ENCODE measurements around the gene HSPB2.

- TF ChIP-seq BHLHE40 (IDR thresholded peaks at IDR 0.05; ENCODE audit: borderline replicate concordance), result no peak
- TF ChIP-seq FOXM1 (IDR thresholded peaks at IDR 0.05; ENCODE audit: borderline replicate concordance), result no peak
- TF ChIP-seq SP1 (IDR thresholded peaks at IDR 0.05), result no peak
- no peak for TF ChIP-seq L3MBTL2 (conservative IDR thresholded peaks at IDR 0.05)
Measured at GRCh38 chr11:111942829-111943228, 30.3 kb downstream of the HSPB2 start.

Data from HEK293T (cell line).